ENCODE measurements around the gene LARGE2. TPM values are rescaled to one million over a fixed set of nuclear protein-coding genes. Genes with fewer than 3 reads are reported as not detected.
A peak's percentile ranks its signal among the peaks of the same experiment; 100 is the strongest.

LARGE2 gene
- total RNA-seq, 1 experiment from 2014 or later: 124 TPM

DNA sequence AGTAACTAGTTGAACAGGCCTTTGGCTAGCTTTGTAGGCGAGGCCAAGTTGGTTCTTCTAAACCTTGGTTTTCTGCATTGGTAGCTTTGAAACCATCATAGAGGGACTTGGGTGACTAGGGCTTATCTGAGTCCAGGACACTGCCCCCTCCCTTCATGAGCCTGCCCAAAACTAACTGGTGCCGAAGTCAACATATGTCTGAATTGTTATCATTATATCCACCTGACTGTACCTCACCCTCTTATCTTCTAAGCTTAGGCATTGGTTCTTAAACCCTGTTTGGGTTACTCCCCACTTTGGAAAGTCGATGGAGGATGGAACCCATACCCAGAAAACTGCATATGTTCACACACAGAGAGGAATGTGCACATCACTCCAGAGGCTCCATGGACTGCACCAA lies 44.6 kb upstream of the LARGE2 start:
- ATAC-seq: no peak
- CTCF ChIA-PET: interaction anchor here (0.9 kb wide), 1 partner anchor 87 kb away, joined by 3 read pairs; no protein-coding TSS in a partner anchor

GRCh38 chr11:45879803-45880686 lies 42.4 kb upstream of the LARGE2 start:
- Mint-ChIP-seq H3K4me1 (peaks cover 20% of the 10 kb centered on the region), H3K4me3 (no peak overlapping the region), H3K9me3 (no peaks in the 10 kb centered on the region), H3K36me3 (peaks cover 3% of the 10 kb centered on the region; the same call in 1 of the 2 replicates), H3K27ac (peak overlapping the region; percentile 22; the same call in 1 of the 2 replicates), H3K27me3 (ENCODE audit: low read depth) (peaks cover 7% of the 10 kb centered on the region; the same call in 1 of the 2 replicates)
- TF ChIP-seq ETV6 (CRISPR knock-in tag; IDR thresholded peaks at IDR 0.05) (no peak), SP1 (CRISPR knock-in tag; conservative IDR thresholded peaks at IDR 0.05) (no peak), USF1 (CRISPR knock-in tag; IDR thresholded peaks at IDR 0.05) (no peak), USF2 (CRISPR knock-in tag; IDR thresholded peaks at IDR 0.05) (no peak), TCF7 (CRISPR knock-in tag; IDR thresholded peaks at IDR 0.05; ENCODE audit: low read depth) (no peak), JAZF1 (CRISPR knock-in tag; IDR thresholded peaks at IDR 0.05) (no peak), TP53 (CRISPR knock-in tag; IDR thresholded peaks at IDR 0.05) (no peak), FOXK1 (CRISPR knock-in tag; IDR thresholded peaks at IDR 0.05) (no peak), HMGXB4 (CRISPR knock-in tag; IDR thresholded peaks at IDR 0.05) (no peak)
- TF ChIP-seq, protein P1, sequence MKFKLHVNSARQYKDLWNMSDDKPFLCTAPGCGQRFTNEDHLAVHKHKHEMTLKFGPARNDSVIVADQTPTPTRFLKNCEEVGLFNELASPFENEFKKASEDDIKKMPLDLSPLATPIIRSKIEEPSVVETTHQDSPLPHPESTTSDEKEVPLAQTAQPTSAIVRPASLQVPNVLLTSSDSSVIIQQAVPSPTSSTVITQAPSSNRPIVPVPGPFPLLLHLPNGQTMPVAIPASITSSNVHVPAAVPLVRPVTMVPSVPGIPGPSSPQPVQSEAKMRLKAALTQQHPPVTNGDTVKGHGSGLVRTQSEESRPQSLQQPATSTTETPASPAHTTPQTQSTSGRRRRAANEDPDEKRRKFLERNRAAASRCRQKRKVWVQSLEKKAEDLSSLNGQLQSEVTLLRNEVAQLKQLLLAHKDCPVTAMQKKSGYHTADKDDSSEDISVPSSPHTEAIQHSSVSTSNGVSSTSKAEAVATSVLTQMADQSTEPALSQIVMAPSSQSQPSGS (CRISPR knock-in tag; IDR thresholded peaks at IDR 0.05; ENCODE audit: borderline replicate concordance, low read depth): no peak
- TF ChIP-seq, protein P2, sequence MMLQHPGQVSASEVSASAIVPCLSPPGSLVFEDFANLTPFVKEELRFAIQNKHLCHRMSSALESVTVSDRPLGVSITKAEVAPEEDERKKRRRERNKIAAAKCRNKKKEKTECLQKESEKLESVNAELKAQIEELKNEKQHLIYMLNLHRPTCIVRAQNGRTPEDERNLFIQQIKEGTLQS (CRISPR knock-in tag; conservative IDR thresholded peaks at IDR 0.05): no peak
- TF ChIP-seq, protein P3, sequence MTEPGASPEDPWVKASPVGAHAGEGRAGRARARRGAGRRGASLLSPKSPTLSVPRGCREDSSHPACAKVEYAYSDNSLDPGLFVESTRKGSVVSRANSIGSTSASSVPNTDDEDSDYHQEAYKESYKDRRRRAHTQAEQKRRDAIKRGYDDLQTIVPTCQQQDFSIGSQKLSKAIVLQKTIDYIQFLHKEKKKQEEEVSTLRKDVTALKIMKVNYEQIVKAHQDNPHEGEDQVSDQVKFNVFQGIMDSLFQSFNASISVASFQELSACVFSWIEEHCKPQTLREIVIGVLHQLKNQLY (CRISPR knock-in tag; IDR thresholded peaks at IDR 0.05): no peak
- ATAC-seq (no peak), DNase-seq (ENCODE audit: low spot score) (no peak)
- POLR2A ChIA-PET: interaction anchor here (0.7 to 1.4 kb wide), 2 partner anchors 16 to 19 kb away, joined by 3 read pairs; no protein-coding TSS in a partner anchor
- CTCF ChIA-PET: interaction anchor here (1.0 to 3.2 kb wide), 6 partner anchors 7 to 435 kb away, joined by 3 to 15 read pairs (median 4); no protein-coding TSS in a partner anchor

More for the DNA sequence above, 44.6 kb upstream of the LARGE2 start:
- Mint-ChIP-seq H3K36me3 (peaks cover 3% of the 10 kb centered on the region; the same call in 1 of the 2 replicates), H3K4me3 (no peak overlapping the region), H3K9me3 (no peaks in the 10 kb centered on the region), H3K27me3 (ENCODE audit: low read depth) (no peaks in the 10 kb centered on the region), H3K4me1 (peaks cover 27% of the 10 kb centered on the region), H3K27ac (no peak overlapping the region)
- TF ChIP-seq OVOL2 (CRISPR knock-in tag; IDR thresholded peaks at IDR 0.05; ENCODE audit: borderline replicate concordance) (no peak), ZMAT4 (CRISPR knock-in tag; IDR thresholded peaks at IDR 0.05) (no peak), FOXK1 (CRISPR knock-in tag; IDR thresholded peaks at IDR 0.05) (no peak)
- no peak for DNase-seq (ENCODE audit: low spot score)
- POLR2A ChIA-PET: no interaction called here

All from WTC11 (cell line).